ENCODE data around the gene AOPEP.

The AOPEP gene

DNA sequence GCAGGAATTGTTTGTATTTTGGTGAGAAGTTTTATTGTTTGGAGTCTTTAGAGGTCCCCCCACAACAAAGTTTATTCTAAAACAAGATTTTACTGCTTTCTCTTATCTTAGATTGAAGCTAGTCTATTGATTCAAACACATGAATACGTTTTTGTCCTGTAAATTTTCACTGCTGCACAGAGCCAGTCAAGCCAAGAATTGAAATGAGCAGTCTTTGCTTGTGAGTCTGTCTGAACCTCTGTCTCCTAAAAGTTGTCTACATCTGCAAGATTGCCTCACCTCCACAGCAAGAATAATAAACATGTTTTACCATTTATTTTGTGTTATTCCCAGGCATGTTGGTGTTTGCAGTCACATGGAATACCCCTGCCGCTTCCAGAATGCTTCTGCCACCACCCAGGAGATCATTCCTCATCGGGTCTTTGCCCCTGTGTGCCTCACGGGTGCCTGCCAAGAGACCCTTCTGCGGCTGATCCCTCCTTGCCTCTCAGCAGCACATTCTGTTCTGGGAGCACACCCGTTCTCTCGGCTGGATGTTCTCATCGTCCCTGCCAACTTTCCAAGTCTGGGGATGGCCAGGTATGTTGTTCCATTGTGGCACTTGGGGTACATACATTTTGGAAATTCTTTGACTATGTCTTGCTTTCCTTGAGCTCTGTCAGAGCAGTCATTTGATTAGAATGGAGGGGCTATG is 74.1 kb downstream of the AOPEP start:
- Histone ChIP-seq H3K79me2 (ENCODE audit: insufficient read depth, low read length) (no peaks in the 10 kb centered on the region; the same call in 1 of the 2 replicates), H3K27me3 (ENCODE audit: low read length) (no peaks in the 10 kb centered on the region), H3K9me3 (ENCODE audit: insufficient read depth, low read length) (no peaks in the 10 kb centered on the region), H3K27ac (ENCODE audit: low read depth, low read length) (peak overlapping the region; percentile 99), H3K4me2 (ENCODE audit: low read depth, low read length, poor library complexity, severe bottlenecking) (peak overlapping the region; percentile 79), H3F3A (ENCODE audit: insufficient read depth) (peaks cover 71% of the 10 kb centered on the region), H3K9ac (ENCODE audit: low read length) (peak overlapping the region; percentile 59), H4K20me1 (ENCODE audit: low read depth, low read length) (no peaks in the 10 kb centered on the region), H2AFZ (ENCODE audit: low read depth, low read length, severe bottlenecking) (no peak overlapping the region), H3K4me3 (ENCODE audit: insufficient read depth, low read length, poor library complexity, severe bottlenecking) (no peak overlapping the region), H3K9me2 (replicated peaks; ENCODE audit: insufficient read depth, low read length) (no peaks in the 10 kb centered on the region), H3K36me3 (ENCODE audit: low read length) (no peaks in the 10 kb centered on the region; the same call in 1 of the 2 replicates)
- TF ChIP-seq EZH2phosphoT487 (conservative IDR thresholded peaks at IDR 0.05; ENCODE audit: low read length) (no peak), CTCF (IDR thresholded peaks at IDR 0.05; ENCODE audit: insufficient read depth, low read length, poor library complexity, severe bottlenecking) (no peak)

GRCh38 chr9:94801234-94801633 is 74.7 kb downstream of the AOPEP start:
- Histone ChIP-seq H3K4me3 (ENCODE audit: insufficient read depth, low read length, poor library complexity, severe bottlenecking) (peak overlapping the region; percentile 4), H3F3A (ENCODE audit: insufficient read depth) (peaks cover 75% of the 10 kb centered on the region), H4K20me1 (ENCODE audit: low read depth, low read length) (no peaks in the 10 kb centered on the region), H3K9me2 (replicated peaks; ENCODE audit: insufficient read depth, low read length) (no peaks in the 10 kb centered on the region), H3K4me2 (ENCODE audit: low read depth, low read length, poor library complexity, severe bottlenecking) (peak overlapping the region; percentile 79), H2AFZ (ENCODE audit: low read depth, low read length, severe bottlenecking) (no peak overlapping the region), H3K36me3 (ENCODE audit: low read length) (no peaks in the 10 kb centered on the region; the same call in 1 of the 2 replicates), H3K79me2 (ENCODE audit: insufficient read depth, low read length) (no peaks in the 10 kb centered on the region; the same call in 1 of the 2 replicates), H3K27ac (ENCODE audit: low read depth, low read length) (peak overlapping the region; percentile 99), H3K27me3 (ENCODE audit: low read length) (no peaks in the 10 kb centered on the region), H3K9me3 (ENCODE audit: insufficient read depth, low read length) (no peaks in the 10 kb centered on the region), H3K9ac (ENCODE audit: low read length) (peak overlapping the region; percentile 59)
- TF ChIP-seq EZH2phosphoT487 (conservative IDR thresholded peaks at IDR 0.05; ENCODE audit: low read length) (no peak), CTCF (IDR thresholded peaks at IDR 0.05; ENCODE audit: insufficient read depth, low read length, poor library complexity, severe bottlenecking) (no peak)

DNA sequence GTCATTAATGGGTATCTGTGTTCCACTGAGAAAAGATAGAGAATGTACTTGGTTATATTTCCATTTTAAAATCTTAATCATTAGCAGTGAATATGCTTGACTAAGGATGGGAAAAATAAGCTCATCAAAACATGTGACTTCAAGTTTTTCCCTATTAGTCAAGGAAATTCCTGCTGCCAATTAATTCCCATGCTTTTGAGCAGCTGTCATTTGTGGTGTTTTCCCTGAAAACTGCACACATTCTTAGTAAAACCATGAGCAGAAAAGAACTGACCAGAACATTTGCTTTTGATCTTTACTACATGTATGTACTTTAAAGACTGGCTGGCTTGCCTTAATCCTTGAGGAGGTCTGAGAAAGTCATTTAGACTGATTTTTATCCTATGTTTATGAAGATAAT is 75.2 kb downstream of the AOPEP start:
- Histone ChIP-seq H3K27me3 (ENCODE audit: low read length) (no peaks in the 10 kb centered on the region), H3K27ac (ENCODE audit: low read depth, low read length) (peak overlapping the region; percentile 99), H3K79me2 (ENCODE audit: insufficient read depth, low read length) (no peaks in the 10 kb centered on the region; the same call in 1 of the 2 replicates), H3K4me2 (ENCODE audit: low read depth, low read length, poor library complexity, severe bottlenecking) (peak overlapping the region; percentile 79), H3K4me3 (ENCODE audit: insufficient read depth, low read length, poor library complexity, severe bottlenecking) (peak overlapping the region; percentile 4), H4K20me1 (ENCODE audit: low read depth, low read length) (no peaks in the 10 kb centered on the region), H2AFZ (ENCODE audit: low read depth, low read length, severe bottlenecking) (no peak overlapping the region), H3K9me2 (replicated peaks; ENCODE audit: insufficient read depth, low read length) (no peaks in the 10 kb centered on the region), H3K9me3 (ENCODE audit: insufficient read depth, low read length) (no peaks in the 10 kb centered on the region), H3F3A (ENCODE audit: insufficient read depth) (peaks cover 75% of the 10 kb centered on the region), H3K36me3 (ENCODE audit: low read length) (no peaks in the 10 kb centered on the region; the same call in 1 of the 2 replicates), H3K9ac (ENCODE audit: low read length) (peak overlapping the region; percentile 59)
- no peak for TF ChIP-seq EZH2phosphoT487 (conservative IDR thresholded peaks at IDR 0.05; ENCODE audit: low read length)
- TF ChIP-seq CTCF (IDR thresholded peaks at IDR 0.05; ENCODE audit: insufficient read depth, low read length, poor library complexity, severe bottlenecking), result no peak

All from SU-DHL-6 (cell line).